ENCODE data around the gene SLC6A13.

Gene SLC6A13

DNA sequence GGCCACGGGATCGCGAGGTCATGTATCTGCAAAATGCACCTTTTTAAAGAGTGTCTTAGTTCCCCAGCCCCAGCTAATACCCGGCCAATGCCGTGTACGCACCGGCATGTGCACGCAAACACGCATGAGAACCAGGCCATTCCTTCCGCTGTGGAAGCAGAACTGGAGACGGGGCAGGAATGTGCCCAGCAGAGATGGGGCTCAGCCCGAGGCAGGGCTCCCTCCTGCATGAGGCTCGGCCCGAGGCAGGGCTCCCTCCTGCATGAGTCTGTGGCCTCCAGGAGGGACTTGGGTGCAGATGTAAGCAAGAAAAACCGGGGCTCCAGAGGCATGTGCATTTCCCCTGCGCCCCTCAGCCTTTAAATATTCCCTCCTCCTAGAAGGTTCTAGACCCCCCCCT is 86.9 kb downstream of the SLC6A13 start:
- DNase-seq, result no peak

GRCh38 chr12:175250-175649 is 87.4 kb downstream of the SLC6A13 start:
- peak; percentile 72 for DNase-seq

GRCh38 chr12:174596-174995 is 88.0 kb downstream of the SLC6A13 start:
- DNase-seq, result no peak

DNA sequence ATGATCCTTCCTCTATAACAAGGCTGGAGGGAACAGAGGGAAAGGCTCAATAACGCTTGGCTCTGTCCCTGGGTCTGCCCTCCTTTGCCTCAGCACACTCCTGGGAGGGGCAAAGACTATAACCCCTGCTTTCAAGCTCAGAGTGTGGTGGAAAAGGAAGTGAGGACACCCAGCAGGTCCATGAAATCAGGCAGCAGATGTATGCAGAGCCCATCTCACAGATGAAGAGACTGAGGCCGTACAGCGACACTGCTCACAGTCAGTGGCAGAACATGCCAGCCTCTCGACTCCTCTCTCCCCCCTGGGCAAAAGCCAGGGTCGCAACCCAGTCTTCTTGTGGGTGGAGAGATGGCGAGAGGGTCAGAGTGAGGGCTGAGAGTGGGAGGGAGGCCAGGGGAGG is 88.5 kb downstream of the SLC6A13 start:
- DNase-seq, result no peak

DNA sequence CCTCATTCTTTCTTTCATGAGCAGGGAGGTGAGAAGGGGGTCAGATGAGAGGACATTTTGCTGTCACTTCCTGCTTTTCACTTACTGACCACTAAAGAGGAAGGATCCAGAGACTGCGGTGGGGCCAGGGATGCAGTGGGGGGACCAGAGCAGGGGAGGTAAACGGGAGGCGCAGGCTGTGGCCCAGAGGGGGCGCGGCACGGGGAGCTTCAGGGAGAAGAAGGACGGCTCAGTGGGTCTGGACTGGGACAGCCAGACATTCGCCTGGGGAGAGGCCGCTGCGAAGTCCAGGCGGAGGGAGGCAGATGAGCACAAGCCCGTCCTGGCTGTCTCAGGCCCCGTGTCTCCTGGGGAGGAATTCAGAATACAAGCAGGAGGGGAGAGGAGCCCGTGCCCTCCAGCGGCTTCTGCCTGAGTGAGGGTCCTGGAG is 89.9 kb downstream of the SLC6A13 start:
- no peak for DNase-seq

- peak; percentile 87 for DNase-seq
Measured at GRCh38 chr12:171743-172676, 90.6 kb downstream of the SLC6A13 start.

DNA sequence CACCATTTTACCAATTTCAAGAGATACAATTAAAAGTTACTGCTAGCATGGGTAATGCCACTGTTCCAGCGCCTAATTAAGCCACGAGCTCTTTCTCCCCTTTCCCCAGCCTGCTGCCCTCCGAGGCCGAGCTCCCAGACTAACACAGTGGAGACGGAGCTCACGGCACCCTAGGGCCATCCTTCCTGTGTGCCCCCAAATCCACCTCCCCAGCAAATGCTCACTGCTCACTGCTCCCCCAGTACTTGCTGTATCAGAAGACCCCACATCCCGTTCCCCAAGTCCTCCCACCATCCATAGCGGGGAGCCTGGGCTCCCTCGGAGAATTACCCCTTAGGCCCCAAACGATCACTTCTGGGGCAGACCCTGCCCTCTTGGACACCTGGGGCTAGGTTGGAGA is 91.4 kb downstream of the SLC6A13 start:
- DNase-seq, result no peak
